Esophagus muscularis mucosa (tissue), 4 donors: ENCODE results near the gene PCK1.

ENCODE experiments used
- CTCF ChIP-seq, 3 experiments: fragments of 200-600 bp in 2 of 3; fragments of 450-650 bp in 1 of 3; sonication (generic) in 2 of 3; IDR thresholded peaks; one replicate each; pipeline ENCODE4 v1.5.1; 2017 to 2019; ENCODE audit warnings: antibody characterized with exemption in 3 of 3, mild to moderate bottlenecking in 2 of 3, moderate library complexity in 1 of 3
- EP300 ChIP-seq: sonication (generic); formaldehyde crosslinking; IDR thresholded peaks from one replicate; pipeline ENCODE4 v1.6.1; 2017; ENCODE audit warnings: antibody characterized with exemption
- POLR2A ChIP-seq: fragments of 450-650 bp; IDR thresholded peaks from one replicate; pipeline ENCODE4 v1.6.1; 2017; ENCODE audit warnings: antibody characterized with exemption, moderate library complexity, mild to moderate bottlenecking, low read depth
- POLR2AphosphoS5 ChIP-seq, 2 donors: sonication (generic); formaldehyde crosslinking; IDR thresholded peaks; one replicate each; pipeline ENCODE4 v1.6.1; 2017; ENCODE audit warnings: antibody characterized with exemption in 2 of 2

DNA sequence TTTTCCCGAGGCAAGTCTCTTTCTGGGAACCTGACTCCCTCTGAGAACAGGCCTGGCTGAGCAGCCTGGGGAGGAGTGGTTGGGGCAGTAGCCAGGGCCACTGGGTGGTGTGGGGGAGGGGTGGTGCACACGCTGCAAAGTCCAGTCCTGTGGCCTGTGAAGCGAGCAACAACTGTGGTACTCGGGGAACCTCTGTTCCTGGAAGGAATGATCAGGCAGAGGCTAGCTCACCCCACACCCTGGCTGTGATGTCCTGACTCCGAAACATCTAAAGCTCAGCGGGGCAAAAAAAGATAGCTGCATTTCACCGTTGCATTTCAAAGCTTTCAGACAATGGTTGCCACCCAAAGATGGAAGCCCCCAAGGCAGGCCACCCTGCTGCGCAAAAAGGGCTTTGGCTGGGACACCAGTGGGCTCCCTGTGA lies 25.5 kb downstream of the PCK1 start:
- no peak for TF ChIP-seq CTCF (IDR thresholded peaks at IDR 0.05)
- no peak for TF ChIP-seq EP300
- TF ChIP-seq POLR2AphosphoS5 (IDR thresholded peaks at IDR 0.05): no peak
- no peak for TF ChIP-seq POLR2A
